HepG2 (cell line): Measurements from ENCODE around the gene CD151.

Experiments
- FIP1L1 ChIP-seq: fragments of 200-400 bp; formaldehyde crosslinking; IDR thresholded peaks from 2 replicates; pipeline ENCODE4 v1.6.1; 2018; ENCODE audit warnings: low read depth, mild to moderate bottlenecking, low read length, moderate library complexity, borderline replicate concordance; ENCODE audit not compliant: insufficient read depth
- HOXA7 ChIP-seq: sonication (generic); formaldehyde crosslinking; IDR thresholded peaks from 2 replicates; pipeline ENCODE4 v1.8.1; 2022; ENCODE audit warnings: mild to moderate bottlenecking, missing genetic modification reagents, moderate library complexity
- ZMYM3 ChIP-seq: sonication (generic); formaldehyde crosslinking; IDR thresholded peaks from 2 replicates; pipeline ENCODE4 v1.5.1; 2020; ENCODE audit warnings: mild to moderate bottlenecking, missing genetic modification reagents
- ZNF12 ChIP-seq: sonication (generic); formaldehyde crosslinking; IDR thresholded peaks from 2 replicates; pipeline ENCODE4 v1.5.0; 2020; ENCODE audit warnings: missing genetic modification reagents
- ZNF234 ChIP-seq: sonication (generic); formaldehyde crosslinking; conservative IDR thresholded peaks from 2 replicates; pipeline ENCODE4 v1.5.1; 2020; ENCODE audit warnings: mild to moderate bottlenecking, missing genetic modification reagents
- ZNF543 ChIP-seq: sonication (generic); formaldehyde crosslinking; IDR thresholded peaks from 2 replicates; pipeline ENCODE4 v1.4.0; 2020; ENCODE audit warnings: mild to moderate bottlenecking, missing genetic modification reagents
- ZNF772 ChIP-seq: sonication (generic); formaldehyde crosslinking; IDR thresholded peaks from 2 replicates; pipeline ENCODE4 v1.5.0; 2020; ENCODE audit warnings: mild to moderate bottlenecking, missing genetic modification reagents
- ZSCAN30 ChIP-seq: sonication (generic); formaldehyde crosslinking; IDR thresholded peaks from 2 replicates; pipeline ENCODE4 v1.5.0; 2020; ENCODE audit warnings: mild to moderate bottlenecking, missing genetic modification reagents
- TF ChIP-seq, protein P1 (sequence below), 2 experiments: sonication (generic) in 1 of 2; formaldehyde crosslinking in 1 of 2; IDR thresholded peaks; 2 replicates each; pipeline versions ENCODE4 v1.5.1 to v1.6.1; 2011 to 2020; ENCODE audit warnings: borderline replicate concordance in 1 of 2, low read depth in 1 of 2, low read length in 1 of 2, mild to moderate bottlenecking in 1 of 2, missing genetic modification reagents in 1 of 2, moderate library complexity in 1 of 2
- TF ChIP-seq, protein P2 (sequence below): sonication (generic); formaldehyde crosslinking; IDR thresholded peaks from 2 replicates; pipeline ENCODE4 v1.4.0; 2020; ENCODE audit warnings: missing genetic modification reagents
- TF ChIP-seq, protein P3 (sequence below): IDR thresholded peaks from 2 replicates; pipeline ENCODE4 v1.6.1; 2016; ENCODE audit warnings: control low read depth

DNA sequence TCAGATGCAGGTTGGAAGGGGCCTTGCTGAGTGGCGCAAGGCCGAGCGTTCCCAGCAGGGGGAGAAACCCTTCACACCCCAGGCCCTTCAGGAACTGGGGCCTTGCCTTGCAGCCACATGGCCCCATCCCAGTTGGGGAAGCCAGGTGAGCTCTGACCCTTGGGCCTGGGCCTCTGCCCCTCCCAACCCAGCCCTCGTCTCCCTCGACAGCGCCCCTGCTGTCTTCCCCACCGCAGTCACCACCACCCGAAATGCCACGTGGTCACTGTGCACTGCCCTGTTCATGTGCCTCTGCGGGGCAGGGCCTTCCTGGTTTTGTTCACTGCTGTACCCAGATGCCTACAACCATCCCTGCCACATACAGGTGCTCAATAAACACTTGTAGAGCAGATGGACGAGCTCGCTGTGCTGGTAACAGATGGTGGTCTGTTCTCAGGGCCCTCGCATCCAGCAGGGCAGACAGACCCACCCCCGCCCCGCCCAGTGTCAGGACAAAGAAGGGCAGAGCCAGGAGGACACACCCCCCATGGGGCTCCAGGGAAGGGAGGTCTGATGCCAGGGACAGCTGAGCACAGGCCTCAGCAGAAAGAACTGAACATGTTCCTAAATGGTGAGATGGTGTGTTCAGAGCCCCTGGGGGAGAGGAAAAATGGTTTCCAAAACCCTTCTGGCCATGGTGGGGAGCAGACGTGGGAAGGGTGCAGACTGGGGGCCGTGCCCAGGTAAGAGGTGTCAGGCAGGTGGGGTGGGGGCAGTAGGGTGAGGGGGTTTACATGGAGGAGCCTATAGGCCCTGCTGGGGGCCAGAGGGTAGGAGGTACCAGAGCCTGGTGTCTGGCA is 5.9 kb downstream of the CD151 start:
- TF ChIP-seq FIP1L1, result no peak
- TF ChIP-seq, protein P1, sequence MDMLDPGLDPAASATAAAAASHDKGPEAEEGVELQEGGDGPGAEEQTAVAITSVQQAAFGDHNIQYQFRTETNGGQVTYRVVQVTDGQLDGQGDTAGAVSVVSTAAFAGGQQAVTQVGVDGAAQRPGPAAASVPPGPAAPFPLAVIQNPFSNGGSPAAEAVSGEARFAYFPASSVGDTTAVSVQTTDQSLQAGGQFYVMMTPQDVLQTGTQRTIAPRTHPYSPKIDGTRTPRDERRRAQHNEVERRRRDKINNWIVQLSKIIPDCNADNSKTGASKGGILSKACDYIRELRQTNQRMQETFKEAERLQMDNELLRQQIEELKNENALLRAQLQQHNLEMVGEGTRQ (IDR thresholded peaks at IDR 0.05; ENCODE audit: low read depth, low read length), result peak; percentile 51
- TF ChIP-seq, protein P1 (CRISPR knock-in tag; IDR thresholded peaks at IDR 0.05; ENCODE audit: borderline replicate concordance), result peak; percentile 76; the same call in 1 of the 2 replicates
- peak; percentile 88 for TF ChIP-seq ZNF772 (CRISPR knock-in tag)
- no peak for TF ChIP-seq HOXA7 (CRISPR knock-in tag)
- TF ChIP-seq ZNF12 (CRISPR knock-in tag), result 0 out of 2 replicates have a peak, but pooled peaks have one; percentile 9
- TF ChIP-seq, protein P2, sequence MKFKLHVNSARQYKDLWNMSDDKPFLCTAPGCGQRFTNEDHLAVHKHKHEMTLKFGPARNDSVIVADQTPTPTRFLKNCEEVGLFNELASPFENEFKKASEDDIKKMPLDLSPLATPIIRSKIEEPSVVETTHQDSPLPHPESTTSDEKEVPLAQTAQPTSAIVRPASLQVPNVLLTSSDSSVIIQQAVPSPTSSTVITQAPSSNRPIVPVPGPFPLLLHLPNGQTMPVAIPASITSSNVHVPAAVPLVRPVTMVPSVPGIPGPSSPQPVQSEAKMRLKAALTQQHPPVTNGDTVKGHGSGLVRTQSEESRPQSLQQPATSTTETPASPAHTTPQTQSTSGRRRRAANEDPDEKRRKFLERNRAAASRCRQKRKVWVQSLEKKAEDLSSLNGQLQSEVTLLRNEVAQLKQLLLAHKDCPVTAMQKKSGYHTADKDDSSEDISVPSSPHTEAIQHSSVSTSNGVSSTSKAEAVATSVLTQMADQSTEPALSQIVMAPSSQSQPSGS (CRISPR knock-in tag), result peak; percentile 55; the same call in 1 of the 2 replicates
- TF ChIP-seq ZMYM3 (CRISPR knock-in tag), result peak; percentile 64; the same call in 1 of the 2 replicates
- peak; percentile 91 for TF ChIP-seq ZNF543
- TF ChIP-seq, protein P3, sequence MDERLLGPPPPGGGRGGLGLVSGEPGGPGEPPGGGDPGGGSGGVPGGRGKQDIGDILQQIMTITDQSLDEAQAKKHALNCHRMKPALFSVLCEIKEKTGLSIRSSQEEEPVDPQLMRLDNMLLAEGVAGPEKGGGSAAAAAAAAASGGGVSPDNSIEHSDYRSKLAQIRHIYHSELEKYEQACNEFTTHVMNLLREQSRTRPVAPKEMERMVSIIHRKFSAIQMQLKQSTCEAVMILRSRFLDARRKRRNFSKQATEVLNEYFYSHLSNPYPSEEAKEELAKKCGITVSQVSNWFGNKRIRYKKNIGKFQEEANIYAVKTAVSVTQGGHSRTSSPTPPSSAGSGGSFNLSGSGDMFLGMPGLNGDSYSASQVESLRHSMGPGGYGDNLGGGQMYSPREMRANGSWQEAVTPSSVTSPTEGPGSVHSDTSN (CRISPR knock-in tag), result no peak
- no peak for TF ChIP-seq ZSCAN30
- no peak for TF ChIP-seq ZNF234
